GM19193 (cell line): ENCODE measurements around the gene NMT1.

ENCODE experiments used
- POLR2A ChIP-seq: IDR thresholded peaks from 4 replicates; pipeline ENCODE4 v1.6.1; 2011; ENCODE audit not compliant: insufficient read depth, insufficient read length; ENCODE audit errors: extremely low read depth

Gene NMT1

DNA sequence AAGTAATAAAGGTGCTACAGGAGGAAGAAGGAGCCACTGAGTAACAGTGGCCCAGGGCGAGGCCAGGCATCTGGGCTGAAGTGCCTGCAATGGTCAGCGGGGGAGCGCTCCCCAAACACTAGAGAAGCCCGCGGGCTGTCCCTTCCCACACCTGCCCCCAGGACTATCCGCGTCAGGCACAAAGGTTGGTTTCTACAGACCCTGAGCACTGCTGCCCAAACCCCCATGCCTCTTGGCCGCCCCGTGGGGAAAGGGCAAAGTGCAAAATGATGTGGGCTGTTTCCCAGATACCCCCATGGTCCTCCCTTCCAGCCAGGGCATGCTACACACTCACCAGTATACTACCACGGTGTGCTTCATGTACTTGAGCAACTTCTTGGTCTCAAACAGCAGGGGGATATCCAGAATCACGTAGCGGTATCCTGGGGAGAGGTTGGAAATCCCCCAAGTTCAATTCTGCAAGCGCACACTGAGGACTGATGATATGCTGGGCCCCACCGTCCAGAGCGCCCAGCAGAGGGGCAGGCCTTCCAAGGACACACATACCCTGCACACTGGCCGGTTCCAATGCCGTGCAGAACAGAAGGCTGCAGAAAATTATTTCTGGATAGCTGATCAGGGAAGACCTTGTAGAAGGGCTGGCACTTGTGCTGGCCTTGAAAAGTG lies 31.2 kb upstream of the NMT1 start:
- no peak for TF ChIP-seq POLR2A

DNA sequence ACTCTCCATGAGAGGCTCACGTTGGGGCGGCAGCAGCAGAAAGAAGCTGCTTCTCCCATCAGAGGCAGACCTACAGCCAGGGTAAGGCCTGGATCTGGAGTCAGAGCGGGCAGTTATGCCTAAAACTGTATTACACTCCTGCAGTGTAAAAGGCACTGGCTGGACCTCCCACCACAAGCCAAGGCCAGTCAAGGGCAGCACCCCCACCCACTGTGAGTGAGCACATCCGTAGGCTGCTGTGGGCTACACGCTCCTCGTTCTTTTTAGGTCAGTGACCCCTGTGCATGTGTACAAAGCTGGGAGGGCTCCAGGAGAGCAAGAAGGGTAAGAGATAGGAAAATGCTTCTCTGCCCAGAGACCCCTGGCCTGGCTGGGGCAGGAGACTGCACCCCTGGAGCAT lies 30.4 kb upstream of the NMT1 start:
- no peak for TF ChIP-seq POLR2A

DNA sequence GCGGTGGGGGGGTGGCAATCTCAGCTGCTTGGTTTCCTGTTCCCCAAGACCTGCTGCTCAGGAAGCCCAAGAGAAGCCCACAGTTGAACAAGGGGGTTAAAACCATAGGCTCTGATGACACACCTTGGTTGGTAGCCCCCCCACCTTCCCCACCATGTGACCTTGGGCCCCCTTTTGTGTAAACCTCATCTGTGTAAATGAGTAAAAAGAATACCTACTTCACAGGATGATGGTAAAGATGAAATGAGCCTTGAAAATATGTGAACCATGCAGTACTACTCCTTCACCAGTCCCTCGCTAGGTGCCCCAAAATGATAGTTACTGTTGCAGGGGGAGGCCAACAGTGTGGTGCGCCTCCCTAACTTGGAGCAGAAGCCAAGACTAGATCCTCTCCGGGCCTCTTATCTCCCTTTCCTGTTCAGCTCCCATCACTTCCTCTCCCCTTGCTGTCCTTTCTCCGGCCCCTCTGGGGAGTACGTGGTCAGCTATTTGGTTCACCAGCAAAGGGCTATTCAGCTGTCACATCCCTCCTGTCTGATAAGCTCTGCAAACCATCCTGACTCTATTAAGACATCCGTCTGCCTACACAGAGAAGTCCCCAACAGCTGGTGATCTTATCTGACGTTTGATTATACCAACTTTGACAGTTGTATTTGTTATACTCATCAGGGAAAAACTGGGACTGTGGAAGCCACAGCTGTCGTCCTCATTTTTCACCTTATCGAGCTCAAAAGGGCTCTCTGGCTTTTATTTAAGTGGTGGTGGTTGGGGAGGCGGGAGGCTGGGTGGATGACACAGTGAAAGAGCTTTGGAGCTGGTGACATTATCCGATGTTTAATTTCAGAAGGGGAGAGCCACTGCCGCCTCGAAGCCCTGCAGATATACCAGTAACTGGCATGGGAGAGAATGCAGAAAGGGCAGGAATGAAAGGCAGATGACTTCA lies 29.6 kb upstream of the NMT1 start:
- no peak for TF ChIP-seq POLR2A

DNA sequence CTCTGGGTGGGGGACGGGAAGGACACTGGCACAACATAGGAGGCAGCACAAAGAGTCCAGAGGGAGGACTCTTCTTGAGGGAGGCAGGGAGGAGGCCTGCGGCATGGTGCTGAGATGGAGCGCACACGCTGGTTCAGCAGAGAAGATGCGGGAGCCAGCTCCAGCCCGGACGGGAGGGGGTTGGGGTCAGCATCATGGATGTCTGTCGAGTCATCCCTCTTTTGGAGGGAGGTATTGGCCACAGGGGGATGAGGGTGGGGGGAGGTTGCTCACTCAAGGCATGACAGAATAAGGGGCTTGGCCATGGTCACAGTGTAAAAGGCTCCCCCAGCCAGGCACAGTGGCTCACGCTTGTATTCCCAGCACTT lies 29.0 kb upstream of the NMT1 start:
- no peak for TF ChIP-seq POLR2A

DNA sequence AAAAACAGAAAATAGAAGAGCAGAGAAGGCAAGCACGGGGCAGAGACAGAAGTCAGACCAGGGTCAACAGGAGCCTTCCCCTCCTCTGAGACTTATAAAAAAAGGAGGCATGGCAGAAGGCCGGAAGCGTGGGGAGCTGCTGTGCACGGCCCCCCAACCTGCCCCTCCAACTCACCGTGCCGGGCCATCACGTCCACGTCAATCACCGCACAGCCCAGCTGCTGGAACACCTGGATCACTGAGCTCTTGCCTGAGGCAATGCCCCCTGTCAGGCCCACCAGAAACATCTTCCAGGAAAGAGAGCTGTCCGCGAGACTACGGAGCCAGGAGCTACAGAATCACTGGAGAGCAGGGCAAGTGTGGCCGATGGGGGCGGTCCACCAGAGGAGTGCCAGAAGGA lies 26.5 kb upstream of the NMT1 start:
- TF ChIP-seq POLR2A = no peak

DNA sequence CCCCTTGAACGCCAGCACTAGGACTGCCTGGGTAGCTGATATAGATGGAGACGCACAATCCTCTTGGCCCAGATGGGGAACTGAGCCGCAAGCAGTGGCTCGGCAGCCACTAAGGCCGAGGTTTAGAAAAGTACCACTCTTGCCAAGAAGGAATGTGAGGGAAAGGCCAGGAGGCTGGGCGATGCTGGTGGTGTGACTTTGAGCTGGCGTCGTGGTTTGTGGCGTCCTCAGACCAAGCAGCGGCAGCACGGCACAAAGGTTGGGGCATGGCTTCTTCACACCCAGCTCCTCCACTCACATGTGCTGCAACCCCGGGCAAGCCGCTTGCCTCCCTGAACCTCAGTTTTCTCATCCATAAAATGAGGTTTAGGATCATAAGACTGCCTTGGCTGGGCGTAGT lies 25.3 kb upstream of the NMT1 start:
- TF ChIP-seq POLR2A = no peak

DNA sequence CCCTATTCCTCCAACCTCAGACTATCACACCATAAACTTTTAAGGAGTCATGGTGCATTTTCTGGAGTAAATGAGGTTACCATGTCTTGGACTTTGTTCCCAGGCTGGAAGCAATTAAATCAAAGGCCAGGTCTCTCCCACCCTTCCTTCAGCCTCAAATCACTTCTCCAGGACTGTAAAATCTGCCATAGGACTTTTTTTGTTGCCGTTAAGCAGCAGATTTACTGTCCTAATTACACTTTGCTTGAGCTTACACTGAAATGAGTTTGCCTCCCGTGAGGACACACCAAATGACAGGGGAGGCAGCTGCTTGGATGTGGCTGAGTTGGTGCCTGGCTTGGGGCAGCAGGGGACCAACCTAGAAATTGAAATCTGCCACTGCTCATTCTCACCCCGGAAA lies 24.4 kb upstream of the NMT1 start:
- TF ChIP-seq POLR2A = no peak

DNA sequence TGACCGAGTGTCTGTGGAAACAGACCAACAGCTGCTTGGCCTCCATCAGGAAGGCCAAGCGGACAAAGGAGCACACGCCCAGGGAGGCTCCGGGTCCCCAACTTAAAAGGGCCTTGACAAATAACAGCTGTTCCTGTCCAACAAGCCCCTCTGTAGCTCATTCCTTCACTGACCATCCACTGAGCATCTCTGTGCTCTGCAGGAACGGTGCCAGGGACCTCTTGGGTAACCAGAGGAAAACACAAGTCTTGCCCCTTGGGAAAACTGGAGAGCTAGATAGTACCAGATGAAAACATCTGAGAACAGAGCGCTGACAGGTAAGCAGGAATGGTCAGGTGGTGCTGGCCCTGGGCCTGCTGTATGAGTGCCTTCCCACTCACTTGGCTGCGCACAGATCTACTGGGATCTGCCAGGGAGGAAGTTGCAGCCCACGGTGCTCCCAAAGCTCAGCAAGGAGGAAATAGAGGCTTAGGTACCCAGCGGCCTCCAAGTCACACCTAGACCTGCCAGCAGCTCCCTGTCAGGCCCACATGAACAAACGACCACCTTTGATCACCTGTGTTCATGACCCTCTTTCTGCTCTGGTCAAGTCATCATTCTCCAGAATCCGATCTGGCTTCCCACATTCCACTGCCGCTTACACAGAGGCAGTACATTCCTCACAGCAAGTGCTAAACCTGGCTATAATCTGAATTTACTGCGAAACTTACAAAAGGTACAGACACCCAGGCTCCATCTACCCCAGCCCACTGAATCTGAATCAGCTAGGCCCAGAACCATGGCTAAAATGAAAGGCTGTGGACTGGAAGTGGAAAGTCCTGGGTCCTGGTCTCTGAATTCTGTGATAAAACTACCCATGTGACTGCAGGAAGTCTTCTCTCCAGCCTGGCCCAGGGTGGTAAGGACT lies 22.1 kb upstream of the NMT1 start:
- no peak for TF ChIP-seq POLR2A

DNA sequence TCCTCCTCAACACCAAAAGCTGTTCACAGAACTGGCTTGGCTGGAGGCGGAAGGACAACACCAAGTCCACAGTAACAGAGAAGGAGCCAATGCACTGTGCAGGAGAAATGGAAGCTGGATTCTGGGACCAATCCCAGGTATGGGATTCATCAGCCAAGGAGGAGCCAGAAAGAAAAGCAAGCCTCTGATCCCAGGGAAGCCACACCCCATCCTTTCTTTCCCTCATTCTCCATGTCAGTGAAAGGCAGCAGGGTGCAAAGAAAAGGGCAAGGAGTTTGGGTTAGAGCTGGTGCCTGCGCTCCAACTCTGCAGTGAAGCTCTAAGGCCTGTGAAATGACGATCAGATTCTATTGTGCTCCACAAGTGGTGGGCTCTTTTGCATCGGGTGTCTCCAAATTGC lies 20.7 kb upstream of the NMT1 start:
- TF ChIP-seq POLR2A = no peak

DNA sequence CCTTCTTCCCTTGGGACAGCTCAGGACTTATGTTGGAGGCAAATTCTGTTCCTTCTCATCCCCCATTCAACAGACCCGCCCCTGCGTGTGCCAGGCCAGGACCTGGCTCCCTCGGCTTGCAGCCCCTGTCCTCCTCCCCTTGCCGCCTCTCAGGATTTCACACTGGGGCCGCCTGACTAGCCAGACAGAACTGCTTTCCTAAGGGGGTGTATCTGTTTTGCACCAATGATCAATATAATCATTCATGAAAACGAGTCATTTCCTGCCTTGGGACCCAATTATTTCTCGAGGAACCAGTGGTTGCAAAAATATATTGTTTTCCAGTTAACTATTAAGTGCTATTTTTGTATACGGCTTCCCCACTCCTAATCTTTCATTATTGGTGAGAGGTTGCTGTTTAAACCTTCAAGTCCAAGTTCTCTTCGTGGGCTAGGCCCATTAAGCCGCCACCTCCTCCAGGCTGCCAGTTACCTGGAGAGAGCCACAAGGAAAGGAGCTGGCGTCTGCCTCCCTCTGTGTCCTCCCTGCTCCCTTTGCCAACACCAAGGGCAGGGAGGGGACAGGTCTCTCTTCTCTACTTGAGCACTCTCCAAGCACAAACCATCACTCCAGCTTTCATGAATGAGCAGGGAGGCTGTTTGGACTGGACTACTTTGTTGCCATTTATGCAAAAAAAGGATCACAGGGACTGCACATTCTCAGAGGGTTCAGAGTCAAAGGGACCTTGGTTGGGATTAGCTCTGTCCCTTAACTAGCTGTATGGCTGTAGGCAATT lies 18.6 kb upstream of the NMT1 start:
- TF ChIP-seq POLR2A = no peak

DNA sequence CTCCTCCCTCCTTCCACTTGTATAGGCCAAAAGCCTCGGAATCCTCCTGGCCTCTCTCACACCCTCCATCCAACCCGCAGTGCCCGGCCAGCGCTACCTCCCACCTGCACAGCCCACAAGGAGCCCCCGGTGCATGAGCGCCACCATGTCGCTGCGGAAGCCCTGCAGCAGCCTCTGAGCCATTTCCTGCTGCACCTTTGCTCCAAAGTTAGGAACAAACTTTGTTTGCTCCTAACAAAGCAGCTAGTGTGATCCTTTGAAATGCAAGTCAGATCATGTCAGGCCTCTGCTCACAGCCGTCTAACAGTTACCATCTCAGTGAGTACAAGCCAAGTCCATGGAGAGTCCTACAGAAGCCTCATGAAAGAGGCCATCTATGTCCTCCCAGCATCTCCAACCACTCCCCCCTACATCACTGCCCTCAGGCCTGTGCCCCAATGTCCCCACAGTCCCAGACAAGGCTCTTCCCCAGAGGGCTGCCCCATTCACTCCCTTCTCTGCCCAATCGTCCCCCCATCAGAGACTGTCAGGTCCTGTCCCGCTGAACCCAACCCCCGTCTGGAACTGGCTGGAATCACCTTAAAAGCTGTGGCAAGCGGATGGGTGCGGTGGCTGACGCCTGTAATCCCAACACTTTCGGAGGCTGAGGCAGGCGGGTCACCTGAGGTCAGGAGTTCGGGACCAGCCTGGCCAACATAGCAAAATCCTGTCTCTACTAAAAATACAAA lies 17.1 kb upstream of the NMT1 start:
- TF ChIP-seq POLR2A = no peak

DNA sequence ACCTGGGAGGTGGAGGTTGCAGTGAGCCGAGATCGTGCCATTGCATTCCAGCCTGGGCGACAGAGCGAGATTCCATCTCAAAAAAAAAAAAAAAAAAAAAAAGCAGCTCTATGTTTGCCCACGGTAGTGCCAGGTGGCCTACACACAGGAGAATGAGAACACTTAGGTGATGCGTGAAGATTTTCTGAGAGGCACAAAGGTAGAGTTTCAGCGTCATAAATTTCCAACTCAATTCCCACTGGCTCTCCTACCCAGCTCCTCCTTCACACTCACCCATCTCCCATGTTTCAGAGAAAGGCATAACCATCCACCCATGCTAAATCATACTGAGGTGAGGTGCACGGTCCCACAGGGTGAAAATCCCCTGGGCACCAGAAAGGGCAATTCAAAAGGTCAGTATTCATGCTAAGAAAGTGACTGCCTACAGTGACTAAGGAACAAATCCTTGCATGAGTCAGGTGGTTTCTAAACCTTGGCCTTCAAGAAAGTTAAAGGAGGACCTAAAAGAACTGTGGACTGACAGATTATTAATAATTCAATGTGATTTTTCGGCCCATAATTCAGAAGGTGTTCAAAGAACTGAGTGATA lies 14.5 kb upstream of the NMT1 start:
- TF ChIP-seq POLR2A = no peak

DNA sequence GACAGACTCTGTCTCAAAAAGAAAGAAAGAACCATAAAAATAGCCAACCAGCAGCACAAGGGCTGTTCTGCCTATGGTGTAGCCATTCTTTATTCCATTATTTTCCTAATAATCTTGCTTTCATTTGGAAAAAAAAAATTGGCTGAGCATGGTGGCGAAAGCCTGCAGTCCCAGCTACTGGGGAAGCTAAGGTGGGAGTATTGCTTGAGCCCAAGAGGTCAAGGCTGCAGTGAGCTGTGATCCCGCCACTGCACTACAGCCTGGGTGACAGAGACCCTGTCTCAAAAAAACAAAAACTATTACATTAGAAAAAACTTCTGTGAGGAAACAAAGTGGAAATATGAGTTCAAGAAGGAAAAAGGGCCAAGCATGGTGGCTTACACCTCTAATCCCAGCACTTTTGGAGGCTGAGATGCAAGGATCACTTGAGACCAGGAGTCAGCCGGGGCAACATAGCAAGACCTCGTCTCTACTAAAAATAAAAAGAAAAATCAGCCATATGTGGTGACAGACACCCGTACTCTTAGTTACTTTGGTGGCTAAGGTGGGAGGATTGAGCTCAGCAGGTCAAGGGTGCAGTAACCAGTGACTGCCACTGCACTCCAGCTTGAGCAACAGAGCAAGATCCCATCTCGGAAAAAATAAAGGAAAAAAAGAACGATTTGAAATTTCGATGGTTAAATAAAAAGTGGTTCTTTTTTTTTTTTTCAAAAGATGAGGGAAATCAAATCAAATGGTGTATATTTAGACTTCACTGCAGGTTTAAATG lies 12.1 kb upstream of the NMT1 start:
- no peak for TF ChIP-seq POLR2A
